A673 (cell line): Measurements from ENCODE around the gene TSR1. TPM values are rescaled to one million over a fixed set of nuclear protein-coding genes. Genes with fewer than 3 reads are reported as not detected.

Experiments used
- BruUV-seq: library from RNA; stranded (reverse); fragments of 400-500 nt; replicated peaks from 2 replicates; lab custom pipeline; 2021; lab: Mats Ljungman, UMichigan
- CTCF ChIA-PET: fragments of 300-600 bp; sonication (Branson Sonifier 250); formaldehyde crosslinking; loops from one replicate; lab custom pipeline; 2022; ENCODE audit warnings: antibody characterized with exemption; lab: Charles Lee
- POLR2A ChIA-PET: fragments of 300-600 bp; sonication (Branson Sonifier 250); formaldehyde crosslinking; loops from one replicate; lab custom pipeline; 2022; ENCODE audit warnings: antibody characterized with exemption; ENCODE audit not compliant: low non-redundant PET; lab: Charles Lee
- DNase-seq: peaks from one replicate; pipeline ENCODE4 v3.0.0-alpha.2; 2015; ENCODE audit warnings: low spot score
- H3K27ac ChIP-seq: fragments of 200-600 bp; sonication (generic); 2 replicates; pipeline ENCODE4 v1.5.1; 2016; ENCODE audit warnings: mixed run types, low read depth, mild to moderate bottlenecking, mixed read lengths, antibody characterized with exemption, low read length; ENCODE audit not compliant: poor library complexity, severe bottlenecking
- H3K27me3 ChIP-seq: fragments of 200-600 bp; sonication (generic); replicated peaks from 2 replicates; pipeline ENCODE4 v1.6.1; 2017; ENCODE audit warnings: mixed run types, low read depth, mild to moderate bottlenecking, mixed read lengths, antibody characterized with exemption, low read length; ENCODE audit not compliant: insufficient read depth, poor library complexity
- H3K36me3 ChIP-seq: fragments of 200-600 bp; sonication (generic); 2 replicates; pipeline ENCODE4 v1.6.1; 2016; ENCODE audit warnings: mixed run types, mild to moderate bottlenecking, mixed read lengths, antibody characterized with exemption, low read length; ENCODE audit not compliant: insufficient read depth, poor library complexity, severe bottlenecking
- H3K4me1 ChIP-seq: fragments of 200-600 bp; sonication (generic); 2 replicates; pipeline ENCODE4 v1.6.1; 2017; ENCODE audit warnings: mixed run types, mild to moderate bottlenecking, mixed read lengths, antibody characterized with exemption, low read length; ENCODE audit not compliant: insufficient read depth, poor library complexity, severe bottlenecking
- H3K4me3 ChIP-seq: fragments of 200-600 bp; sonication (generic); 2 replicates; pipeline ENCODE4 v1.5.1; 2016; ENCODE audit warnings: low read depth, mixed run types, mild to moderate bottlenecking, mixed read lengths, low read length; ENCODE audit not compliant: poor library complexity, severe bottlenecking
- H3K9me3 ChIP-seq: fragments of 200-600 bp; sonication (generic); 2 replicates; pipeline ENCODE4 v1.6.1; 2016; ENCODE audit warnings: mixed run types, low read depth, mild to moderate bottlenecking, mixed read lengths, antibody characterized with exemption, low read length; ENCODE audit not compliant: poor library complexity, severe bottlenecking
- CTCF ChIP-seq: fragments of 300-800, 200-600 bp; sonication (generic); conservative IDR thresholded peaks from 2 replicates; pipeline ENCODE4 v1.5.1; 2017; ENCODE audit warnings: low read depth, mild to moderate bottlenecking, antibody characterized with exemption, low read length, moderate library complexity, mixed read lengths
- EZH2 ChIP-seq: fragments of 200-600 bp; sonication (generic); IDR thresholded peaks from 2 replicates; pipeline ENCODE4 v1.6.1; 2017; ENCODE audit warnings: borderline replicate concordance, low read depth, mild to moderate bottlenecking, mixed read lengths, antibody characterized with exemption, low read length; ENCODE audit not compliant: poor library complexity, severe bottlenecking
- intact Hi-C: fragments of 100-400 bp; cut with micrococcal nuclease; formaldehyde crosslinking; loops from one replicate; pipeline ENCODE4 v1.10.0; 2022; ENCODE audit not compliant: unreplicated experiment
- total RNA-seq: library from RNA; stranded (reverse); gene quantifications from 2 replicates; pipeline ENCODE4 v1.2.3, GENCODE V29; 2021

Gene TSR1
- total RNA-seq, 1 experiment from 2014 or later, result 91.0 TPM

GRCh38 chr17:2283302-2283701 is 53.0 kb downstream of the TSR1 start:
- CTCF ChIA-PET, result no interaction called here
- intact Hi-C loops, result no loop called here
- Histone ChIP-seq H3K27ac (peak overlapping the region; percentile 19), H3K4me1 (no peaks in the 10 kb centered on the region), H3K4me3 (no peak overlapping the region), H3K9me3 (no peaks in the 10 kb centered on the region), H3K36me3 (peaks cover 73% of the 10 kb centered on the region), H3K27me3 (no peaks in the 10 kb centered on the region)
- no peak for TF ChIP-seq CTCF
- TF ChIP-seq EZH2, result no peak
- POLR2A ChIA-PET, result no interaction called here
- no peak for DNase-seq
- no TSS peak for BruUV-seq

GRCh38 chr17:2282297-2282873 is 53.9 kb downstream of the TSR1 start:
- POLR2A ChIA-PET, result interaction anchor here (0.6 kb wide), 1 partner anchor 373 kb away, joined by 10 read pairs; no protein-coding TSS in a partner anchor
- peak overlapping the region; percentile 19 for H3K27ac ChIP-seq
- H3K27me3 ChIP-seq, result no peaks in the 10 kb centered on the region
- no peak for TF ChIP-seq EZH2
- peak; percentile 77 for TF ChIP-seq CTCF
- no peak overlapping the region for H3K4me3 ChIP-seq
- no peaks in the 10 kb centered on the region for H3K4me1 ChIP-seq
- intact Hi-C loops, result no loop called here
- peaks cover 80% of the 10 kb centered on the region for H3K36me3 ChIP-seq
- no peaks in the 10 kb centered on the region for H3K9me3 ChIP-seq
- DNase-seq, result peak; percentile 86
- CTCF ChIA-PET, result interaction anchor here (0.5 to 0.7 kb wide), 2 partner anchors 37 to 278 kb away, joined by 3 to 7 read pairs; no protein-coding TSS in a partner anchor
- no TSS peak for BruUV-seq

- no peak for TF ChIP-seq CTCF
- TF ChIP-seq EZH2, result no peak
- Histone ChIP-seq H3K27ac (no peak overlapping the region), H3K27me3 (no peaks in the 10 kb centered on the region), H3K9me3 (no peaks in the 10 kb centered on the region), H3K36me3 (peaks cover 68% of the 10 kb centered on the region), H3K4me1 (no peaks in the 10 kb centered on the region), H3K4me3 (no peak overlapping the region)
- intact Hi-C loops, result no loop called here
- POLR2A ChIA-PET, result no interaction called here
- BruUV-seq, result no TSS peak
- CTCF ChIA-PET, result no interaction called here
- no peak for DNase-seq
Measured at GRCh38 chr17:2279707-2280106, 56.5 kb downstream of the TSR1 start.
